Thymus (tissue), 11 donors: ENCODE results near the gene TXNRD2. TPM values are rescaled to one million over a fixed set of nuclear protein-coding genes. Genes with fewer than 3 reads are reported as not detected.

Experiments used
- DNase-seq, 9 donors: peaks; one replicate each; pipeline ENCODE4 v3.0.0-alpha.2; 2013; ENCODE audit warnings: low spot score in 9 of 9, low read depth in 6 of 9, missing footprints in 1 of 9
- H3K27ac ChIP-seq, 2 donors: one replicate each; pipeline ENCODE4 v1.5.1; 2013; ENCODE audit warnings: control low read depth in 1 of 2, low read depth in 1 of 2, low read length in 1 of 2, mild to moderate bottlenecking in 1 of 2, moderate library complexity in 1 of 2
- H3K27me3 ChIP-seq, 2 donors: one replicate each; pipeline ENCODE4 v1.5.1; 2013; ENCODE audit warnings: low read length in 1 of 2; ENCODE audit not compliant: control insufficient read depth in 2 of 2, insufficient read depth in 1 of 2
- H3K36me3 ChIP-seq, 2 donors: one replicate each; pipeline ENCODE4 v1.5.1; 2013; ENCODE audit warnings: low read length in 1 of 2, mild to moderate bottlenecking in 1 of 2, moderate library complexity in 1 of 2; ENCODE audit not compliant: control insufficient read depth in 2 of 2, insufficient read depth in 2 of 2
- H3K4me1 ChIP-seq, 2 donors: one replicate each; pipeline ENCODE4 v1.5.1; 2013; ENCODE audit warnings: low read length in 2 of 2; ENCODE audit not compliant: control insufficient read depth in 2 of 2, insufficient read depth in 2 of 2
- H3K4me3 ChIP-seq, 2 donors: one replicate each; pipeline ENCODE4 v1.5.1; 2013; ENCODE audit warnings: low read length in 2 of 2, control low read depth in 1 of 2, mild to moderate bottlenecking in 1 of 2
- H3K9me3 ChIP-seq, 2 donors: one replicate each; pipeline ENCODE4 v1.5.1; 2013; ENCODE audit warnings: low read length in 1 of 2, mild to moderate bottlenecking in 1 of 2; ENCODE audit not compliant: control insufficient read depth in 2 of 2, insufficient read depth in 1 of 2
- WGBS: extraction: QIAGEN DNeasy Blood & Tissue Kit; methylation state at CpG from one replicate; pipeline ENCODE4 v1.1.7; 2013; 5-methylcytosine and 5-hydroxymethylcytosine counted together
- polyA plus RNA-seq: library from polyadenylated mRNA; stranded (reverse); fragments of 200-250 nt; gene quantifications from one replicate; pipeline ENCODE4 v1.2.3, GENCODE V29; 2013
- total RNA-seq: library from RNA; stranded (reverse); fragments of 120-200 nt; gene quantifications from one replicate; pipeline ENCODE4 v1.2.4, GENCODE V29; 2013
- donor health status: healthy.

Gene TXNRD2
- total and polyA plus RNA-seq, 2 donors: 10.1 to 24.2 TPM

DNA sequence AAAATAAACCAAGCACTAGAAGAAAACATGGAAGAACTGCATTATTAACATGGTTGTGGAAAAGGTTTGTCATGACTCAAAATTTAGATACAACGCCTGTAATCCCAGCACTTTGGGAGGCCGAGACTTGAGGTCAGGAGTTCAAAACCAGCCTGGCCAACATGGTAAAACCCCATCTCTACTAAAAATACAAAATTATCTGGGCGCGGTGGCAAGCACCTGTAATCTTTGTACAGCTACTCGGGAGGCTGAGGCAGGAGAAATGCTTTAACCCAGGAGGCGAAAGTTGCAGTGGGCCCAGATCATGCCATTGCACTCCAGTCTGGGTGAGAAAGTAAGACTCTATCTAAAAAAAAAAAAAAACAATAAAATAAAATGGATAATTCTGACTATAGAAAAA is 110.6 kb downstream of the TXNRD2 start:
- no peaks in the 10 kb centered on the region for H3K36me3 ChIP-seq
- peaks cover 8 to 12% of the 10 kb centered on the region in 2 donors for H3K4me1 ChIP-seq
- 97% methylated on average over 6 of the region's 6 CpGs for WGBS
- no peaks in the 10 kb centered on the region for H3K27me3 ChIP-seq
- no peak overlapping the region for H3K27ac ChIP-seq
- no peaks in the 10 kb centered on the region for H3K9me3 ChIP-seq
- H3K4me3 ChIP-seq: no peak overlapping the region
- no peak for DNase-seq

DNA sequence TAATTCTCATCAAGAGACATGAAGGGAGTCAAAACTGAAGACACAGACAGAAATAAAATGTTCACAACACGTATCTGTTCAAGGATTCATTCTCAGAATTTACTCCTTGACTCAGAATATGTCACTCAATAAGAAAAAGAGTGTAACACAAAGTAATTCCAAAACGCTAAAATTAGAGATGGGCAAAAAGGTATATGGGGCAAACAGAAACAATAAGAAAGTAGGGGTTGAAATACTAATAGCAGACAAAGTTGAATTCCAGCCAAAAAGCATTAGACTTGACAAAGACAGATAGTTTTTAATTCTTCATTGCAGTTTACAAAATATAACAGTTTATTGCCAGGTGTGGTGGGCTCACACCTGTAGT is 113.6 kb downstream of the TXNRD2 start:
- 97% methylated on average over 2 of the region's 2 CpGs for WGBS
- Histone ChIP-seq H3K27ac (no peak overlapping the region), H3K4me3 (no peak overlapping the region), H3K36me3 (peaks cover 0 to 5% of the 10 kb centered on the region in 2 donors), H3K9me3 (peaks cover 0 to 4% of the 10 kb centered on the region in 2 donors), H3K27me3 (no peaks in the 10 kb centered on the region), H3K4me1 (peaks cover 20 to 39% of the 10 kb centered on the region in 2 donors)
- no peak for DNase-seq

DNA sequence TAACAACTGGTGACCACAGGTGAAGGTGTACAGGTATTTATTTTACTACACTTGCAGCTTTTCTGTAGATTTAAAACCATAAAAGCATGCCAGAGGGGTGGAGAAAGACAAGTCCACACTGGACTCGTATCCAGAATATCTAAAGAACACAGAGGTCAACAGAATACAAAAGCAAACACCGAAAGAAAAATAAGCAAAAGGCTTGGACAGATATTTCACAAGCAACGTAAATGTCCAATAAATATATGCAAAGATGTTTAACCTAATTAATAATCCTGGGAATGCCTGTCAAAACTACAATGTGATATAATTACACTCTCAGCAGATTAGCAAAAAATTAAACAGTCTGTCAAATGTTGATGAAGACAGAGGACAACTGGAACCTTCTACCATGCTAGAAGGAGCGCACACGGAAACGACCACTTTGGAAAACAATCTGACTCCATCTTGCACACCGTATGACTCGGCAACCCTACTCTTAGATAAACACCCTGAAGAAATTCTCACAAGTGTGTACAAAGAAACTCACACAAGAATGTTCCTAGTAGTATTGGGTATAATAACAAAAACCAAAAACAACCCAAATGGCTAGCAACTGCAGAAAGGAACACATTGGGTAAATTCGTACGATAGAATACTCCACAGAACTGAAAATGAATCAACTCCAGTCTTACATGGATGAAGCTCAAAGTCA is 114.1 kb downstream of the TXNRD2 start:
- Histone ChIP-seq H3K9me3 (peaks cover 0 to 4% of the 10 kb centered on the region in 2 donors), H3K27me3 (no peaks in the 10 kb centered on the region), H3K4me3 (no peak overlapping the region), H3K36me3 (peaks cover 0 to 5% of the 10 kb centered on the region in 2 donors), H3K4me1 (peaks cover 20 to 40% of the 10 kb centered on the region in 2 donors), H3K27ac (no peak overlapping the region)
- 90% methylated on average over 10 of the region's 10 CpGs for WGBS
- DNase-seq: no peak

DNA sequence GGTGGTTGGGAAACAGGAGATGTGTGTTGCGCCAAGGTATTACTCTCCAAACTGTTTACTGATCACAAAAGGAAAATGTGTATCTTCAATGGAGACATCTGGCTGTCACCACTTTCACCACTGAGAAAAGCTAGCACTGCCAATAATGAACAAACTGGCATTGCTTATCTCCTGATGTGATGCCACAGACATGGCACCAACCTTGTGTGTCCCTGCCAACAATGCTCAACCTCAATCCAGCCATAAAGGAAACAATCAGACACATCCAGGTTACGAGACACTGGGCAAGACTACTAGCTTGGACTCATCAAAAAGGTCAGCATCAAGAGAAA is 115.0 kb downstream of the TXNRD2 start:
- Histone ChIP-seq H3K27me3 (no peaks in the 10 kb centered on the region), H3K36me3 (peaks cover 0 to 5% of the 10 kb centered on the region in 2 donors), H3K9me3 (peaks cover 0 to 4% of the 10 kb centered on the region in 2 donors), H3K4me1 (peaks cover 17 to 44% of the 10 kb centered on the region in 2 donors), H3K4me3 (no peak overlapping the region), H3K27ac (no peak overlapping the region)
- DNase-seq: no peak
- WGBS: 49% methylated on average over 2 of the region's 2 CpGs

- 97% methylated on average over 7 of the region's 7 CpGs for WGBS
- peaks cover 0 to 4% of the 10 kb centered on the region in 2 donors for H3K9me3 ChIP-seq
- H3K4me1 ChIP-seq: peaks cover 17 to 49% of the 10 kb centered on the region in 2 donors
- no peak for DNase-seq
- no peak overlapping the region for H3K4me3 ChIP-seq
- H3K36me3 ChIP-seq: peaks cover under 1 to 5% of the 10 kb centered on the region in 2 donors
- no peak overlapping the region for H3K27ac ChIP-seq
- no peaks in the 10 kb centered on the region for H3K27me3 ChIP-seq
Measured at GRCh38 chr22:19825904-19826618, 115.6 kb downstream of the TXNRD2 start.

Other genes with a start within 250 kb of the TXNRD2 start
- gene SEPTIN5, start 227.3 kb downstream of the TXNRD2 start, total RNA-seq: 10.1 TPM
- gene SEPTIN5, start 227.3 kb downstream of the TXNRD2 start, polyA plus RNA-seq: 22.2 TPM
- gene GP1BB, start 218.3 kb downstream of the TXNRD2 start, total RNA-seq: 2.1 TPM
- gene GP1BB, start 218.3 kb downstream of the TXNRD2 start, polyA plus RNA-seq: 9.6 TPM
- 0.05 TPM for gene TBX1, start 181.0 kb downstream of the TXNRD2 start, total RNA-seq
- 0.96 TPM for gene TBX1, start 181.0 kb downstream of the TXNRD2 start, polyA plus RNA-seq
- gene GNB1L, start 86.9 kb downstream of the TXNRD2 start, total RNA-seq: 15.4 TPM
- 11.2 TPM for gene GNB1L, start 86.9 kb downstream of the TXNRD2 start, polyA plus RNA-seq
- 19.2 TPM for gene RTL10, start 86.9 kb downstream of the TXNRD2 start, total RNA-seq
- 20.8 TPM for gene RTL10, start 86.9 kb downstream of the TXNRD2 start, polyA plus RNA-seq
- 53.6 TPM for gene COMT, start within 50 bp of the TXNRD2 start, total RNA-seq
- gene COMT, start within 50 bp of the TXNRD2 start, polyA plus RNA-seq: 74.5 TPM
- gene ARVCF, start 75.0 kb upstream of the TXNRD2 start, total RNA-seq: 2.1 TPM
- gene ARVCF, start 75.0 kb upstream of the TXNRD2 start, polyA plus RNA-seq: 8.2 TPM
- gene TANGO2, start 79.3 kb upstream of the TXNRD2 start, total RNA-seq: 15.9 TPM
- 19.7 TPM for gene TANGO2, start 79.3 kb upstream of the TXNRD2 start, polyA plus RNA-seq
- 20.3 TPM for gene DGCR8, start 138.4 kb upstream of the TXNRD2 start, total RNA-seq
- 22.5 TPM for gene DGCR8, start 138.4 kb upstream of the TXNRD2 start, polyA plus RNA-seq
- 318 TPM for gene RANBP1, start 174.3 kb upstream of the TXNRD2 start, total RNA-seq
- 78.9 TPM for gene RANBP1, start 174.3 kb upstream of the TXNRD2 start, polyA plus RNA-seq
- gene TRMT2A, start 175.4 kb upstream of the TXNRD2 start, total RNA-seq: 69.3 TPM
- gene TRMT2A, start 175.4 kb upstream of the TXNRD2 start, polyA plus RNA-seq: 92.4 TPM
- gene ZDHHC8, start 190.0 kb upstream of the TXNRD2 start, total RNA-seq: 7.2 TPM
- gene ZDHHC8, start 190.0 kb upstream of the TXNRD2 start, polyA plus RNA-seq: 35.1 TPM
- 0.09 TPM for gene CCDC188, start 209.2 kb upstream of the TXNRD2 start, total RNA-seq
- gene CCDC188, start 209.2 kb upstream of the TXNRD2 start, polyA plus RNA-seq: 0.84 TPM